DMS153 treated with DMSO at 0.1 percent for 48 hours (cell line): ENCODE measurements around the gene DIP2C.
"Not testable (repeated sequence)": the region's sequence is repeated elsewhere in the genome, so short reads cannot be mapped to it uniquely, and the experiment has no call there.

Experiments
- DNase-seq: peaks from one replicate; lab custom pipeline; 2025; ENCODE audit not compliant: unreplicated experiment; lab: John Stamatoyannopoulos, UW

Gene DIP2C

DNA sequence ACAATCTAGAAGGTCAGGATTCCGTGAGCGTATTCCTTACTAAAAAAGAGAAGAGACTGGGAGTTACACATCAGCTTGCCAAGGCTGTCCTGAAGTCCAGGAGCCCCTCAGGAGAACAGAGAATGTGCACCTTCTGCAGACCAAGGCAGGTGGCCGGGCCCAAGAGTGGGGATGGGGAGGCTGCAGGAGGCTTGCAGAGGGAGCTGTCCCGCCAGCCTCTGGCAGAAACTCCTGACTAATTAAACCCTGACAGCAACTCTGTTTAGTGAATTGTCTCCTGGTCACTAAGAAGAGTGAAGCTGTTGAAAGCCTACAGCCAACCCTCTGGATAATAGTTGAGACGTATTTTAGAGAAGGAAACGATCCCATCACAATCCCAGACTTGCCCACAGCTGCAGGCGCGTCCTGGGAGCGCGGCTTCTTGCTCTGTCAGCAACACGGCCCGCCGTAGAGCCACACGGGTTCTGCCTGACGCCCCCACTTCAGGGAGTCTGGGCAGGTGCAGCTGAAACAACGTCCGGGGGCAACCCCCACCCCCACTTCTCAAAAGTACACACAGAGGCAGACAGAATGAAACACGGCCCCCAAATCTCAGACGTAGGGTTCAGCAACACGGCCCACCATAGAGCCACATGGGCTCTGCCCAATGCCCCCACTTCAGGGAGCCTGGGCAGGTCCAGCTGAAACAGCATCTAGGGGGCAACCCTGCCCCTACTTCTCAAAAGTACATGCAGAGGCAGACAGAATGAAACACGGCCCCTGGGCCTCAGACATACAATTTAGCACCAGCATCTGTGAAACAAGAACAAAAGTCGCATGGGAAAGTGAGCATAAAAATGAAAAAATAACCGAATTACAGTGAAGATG is 45.2 kb downstream of the DIP2C start:
- no peak for DNase-seq

DNA sequence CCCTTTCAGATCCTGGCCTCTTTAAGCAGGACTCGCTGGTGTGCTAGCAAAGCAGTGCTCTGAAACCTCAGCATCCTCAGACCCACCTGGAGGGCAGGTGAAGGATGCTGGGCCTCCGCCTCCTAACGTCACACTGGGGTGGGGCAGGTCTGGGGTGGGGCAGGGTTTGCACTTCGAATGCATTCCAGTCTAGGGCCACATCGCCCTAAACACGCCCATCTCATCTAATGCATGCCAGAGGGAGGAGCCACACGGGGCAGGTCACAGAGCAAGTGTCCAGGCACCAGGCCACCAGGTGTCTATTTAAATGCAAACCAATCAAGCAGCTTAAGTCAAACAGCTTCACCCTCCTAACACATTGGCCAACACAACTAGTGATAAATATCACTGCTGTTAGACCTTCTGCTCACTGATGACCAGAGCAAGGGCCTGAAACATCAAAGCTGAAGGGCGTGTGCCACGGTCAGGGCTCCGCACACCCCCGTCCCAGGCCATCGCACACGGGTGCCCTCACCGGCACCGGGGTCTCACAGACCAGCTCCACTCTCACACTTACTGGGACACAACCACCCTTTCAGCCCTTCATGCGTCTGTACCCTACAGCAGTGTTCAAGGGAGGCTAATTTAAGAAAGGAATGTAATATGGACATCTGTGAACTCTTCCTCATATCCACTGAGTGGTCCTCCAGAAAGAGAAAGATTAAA is 47.1 kb downstream of the DIP2C start:
- DNase-seq = no peak

DNA sequence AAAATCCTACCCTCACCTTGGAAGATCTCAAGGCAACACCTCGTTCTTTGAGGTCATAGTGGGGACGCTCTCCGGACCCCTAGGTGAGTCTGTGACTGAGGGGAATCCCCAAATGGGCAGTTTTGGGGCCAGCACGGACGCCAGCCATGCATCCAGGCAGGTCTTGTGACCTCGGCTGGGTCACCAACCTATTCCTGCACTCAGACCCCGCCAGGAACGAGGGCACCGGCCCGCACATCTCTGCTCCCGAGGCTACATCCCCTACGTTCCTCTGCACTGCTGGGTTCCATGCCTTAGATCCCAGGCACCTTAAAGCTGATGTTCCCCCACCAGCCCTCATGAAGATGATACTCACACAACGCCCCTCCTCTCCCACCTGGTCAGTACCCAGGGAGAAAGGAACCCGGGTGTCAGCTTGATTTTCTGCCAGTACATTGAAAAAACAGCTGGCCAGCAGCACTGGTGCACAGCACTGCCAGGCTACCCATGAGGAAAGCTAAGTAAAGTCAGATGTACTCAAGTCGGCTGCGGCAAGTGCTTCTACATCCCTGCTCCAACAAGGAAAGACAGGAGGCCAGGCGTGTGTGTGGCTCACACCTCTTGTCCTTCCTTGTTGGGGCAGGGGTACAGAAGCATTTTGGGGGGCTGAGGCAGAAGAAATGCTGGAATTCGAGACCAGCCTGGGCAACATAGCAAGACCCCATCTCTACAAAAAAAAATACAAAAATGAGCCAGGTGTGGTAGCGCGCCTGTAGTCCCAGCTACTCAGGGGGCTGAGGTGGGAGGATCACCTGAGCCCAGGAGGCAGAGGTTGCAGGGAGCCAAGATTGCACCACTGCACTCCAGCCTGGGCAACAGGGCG is 48.1 kb downstream of the DIP2C start:
- DNase-seq = no peak

DNA sequence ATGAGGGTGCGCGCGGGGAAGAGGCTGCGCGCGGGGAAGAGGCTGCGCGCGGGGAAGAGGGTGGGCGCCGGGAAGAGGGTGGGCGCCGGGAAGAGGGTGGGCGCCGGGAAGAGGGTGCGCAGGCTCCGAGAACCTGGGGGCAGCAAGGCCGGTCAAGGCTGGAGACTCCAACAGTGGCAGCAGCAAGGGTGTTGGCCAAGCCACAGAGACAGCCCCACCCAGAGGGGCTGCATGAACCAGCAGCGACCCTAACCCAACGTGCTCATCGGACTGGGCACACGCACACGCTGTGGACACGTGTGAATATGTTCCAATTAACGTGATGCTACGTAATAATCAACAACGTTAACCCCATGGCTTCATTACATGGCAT is 48.8 kb downstream of the DIP2C start:
- no peak for DNase-seq

DNA sequence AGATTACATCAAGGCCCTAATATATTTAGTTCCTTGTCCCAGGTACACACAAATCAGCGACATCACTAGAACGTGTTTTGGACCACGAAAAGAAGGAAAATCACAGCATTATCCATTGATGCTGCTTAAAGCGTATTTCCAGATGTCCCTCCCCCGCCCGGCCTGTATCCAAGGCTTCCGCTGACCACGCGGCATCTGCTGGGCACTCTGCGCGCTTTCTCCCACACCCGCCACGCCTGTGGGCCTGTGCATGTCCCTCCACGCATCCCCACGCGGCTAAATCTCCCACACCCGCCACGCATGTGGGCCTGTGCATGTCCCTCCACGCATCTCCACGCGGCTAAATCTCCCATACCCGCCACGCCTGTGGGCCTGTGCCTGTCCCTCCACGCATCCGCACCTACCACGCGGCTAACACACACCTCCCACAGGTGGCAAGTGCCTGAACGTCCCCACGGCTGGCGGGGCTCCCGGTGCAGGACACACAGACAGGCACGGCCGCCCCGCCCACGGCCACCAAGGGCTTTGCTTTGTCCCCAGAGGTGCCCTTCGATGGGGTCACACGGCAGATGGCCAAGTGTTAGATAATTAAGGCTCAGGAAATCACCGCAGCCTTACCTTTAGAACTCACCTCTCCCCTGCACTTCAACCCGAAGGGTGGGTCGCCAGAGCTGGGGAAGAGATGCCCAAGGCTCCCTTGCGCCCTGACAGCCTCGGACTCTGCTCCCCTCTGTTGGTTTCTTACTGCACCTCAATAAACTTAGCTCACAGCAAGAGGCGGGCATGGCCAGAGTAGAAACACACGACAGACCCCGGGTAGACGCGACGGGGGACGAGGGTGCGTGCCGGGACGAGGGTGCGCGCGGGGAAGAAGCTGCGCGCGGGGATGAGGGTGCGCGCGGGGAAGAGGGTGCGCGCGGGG is 49.5 kb downstream of the DIP2C start:
- DNase-seq = no peak

DNA sequence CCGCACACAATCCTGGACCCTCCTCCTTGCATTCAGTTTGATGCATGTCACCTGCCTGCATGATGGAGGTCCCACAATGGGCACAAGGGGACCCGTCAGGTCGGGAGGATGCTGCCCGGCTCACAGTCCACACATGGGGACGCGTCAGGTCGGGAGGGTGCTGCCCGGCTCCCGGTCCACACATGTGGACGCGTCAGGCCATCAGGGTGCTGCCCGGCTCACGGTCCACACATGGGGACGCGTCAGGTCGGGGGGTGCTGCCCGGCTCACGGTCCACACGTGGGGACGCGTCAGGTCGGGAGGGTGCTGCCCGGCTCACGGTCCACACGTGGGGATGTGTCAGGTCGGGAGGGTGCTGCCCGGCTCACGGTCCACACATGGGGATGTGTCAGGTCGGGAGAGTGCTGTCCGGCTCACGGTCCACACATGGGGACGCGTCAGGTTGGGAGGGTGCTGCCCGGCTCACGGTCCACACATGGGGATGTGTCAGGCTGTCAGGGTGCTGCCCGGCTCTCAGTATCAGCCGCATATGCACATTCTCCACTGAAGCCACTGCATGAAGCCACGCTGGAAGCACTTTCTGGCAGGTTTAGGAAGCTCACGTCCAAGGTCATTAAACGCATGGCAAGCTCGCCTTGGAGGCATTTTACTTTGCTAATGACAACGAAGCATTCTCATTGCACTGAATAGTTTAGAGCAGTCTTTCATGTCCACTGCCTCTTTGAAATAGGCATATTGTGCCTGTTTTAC is 50.3 kb downstream of the DIP2C start:
- DNase-seq = no peak

DNA sequence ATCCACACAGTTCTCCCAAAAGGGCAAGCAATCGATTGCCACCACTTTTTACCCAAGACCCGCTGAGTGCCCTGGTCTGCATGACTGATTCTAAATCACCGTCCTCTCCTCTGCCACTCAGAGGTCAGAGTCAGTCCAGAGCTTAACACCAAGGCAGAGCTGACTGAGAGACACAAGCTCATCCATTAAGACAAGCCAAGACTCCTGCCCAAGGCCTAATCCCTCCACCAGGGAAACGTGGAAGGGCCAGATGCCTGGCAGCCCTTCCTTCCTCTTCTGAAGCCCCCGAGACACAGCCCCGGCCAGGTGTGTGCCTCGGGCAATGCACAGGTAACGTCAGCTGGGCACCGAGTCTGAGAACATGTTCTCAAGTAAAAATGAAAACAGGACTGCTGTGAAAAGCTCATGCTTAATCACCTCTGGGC is 51.7 kb downstream of the DIP2C start:
- no peak for DNase-seq

DNA sequence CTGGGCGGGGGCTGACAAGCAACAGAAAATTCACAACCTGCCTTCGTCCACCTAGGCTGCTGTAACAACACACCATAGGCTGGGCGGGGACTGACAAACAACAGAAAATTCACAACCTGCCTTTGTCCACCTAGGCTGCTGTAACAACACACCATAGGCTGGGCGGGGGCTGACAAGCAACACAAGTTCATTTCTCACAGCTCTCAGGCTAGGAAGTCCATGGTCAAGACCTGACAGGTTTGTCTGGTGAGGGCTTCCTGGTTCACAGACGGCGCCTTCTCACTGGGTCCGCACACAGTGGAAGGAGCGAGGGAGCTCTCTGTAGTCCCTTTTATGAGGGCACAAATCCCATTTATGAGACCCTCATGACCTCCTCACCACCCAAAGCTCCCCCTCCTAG is 52.2 kb downstream of the DIP2C start:
- DNase-seq = no peak

DNA sequence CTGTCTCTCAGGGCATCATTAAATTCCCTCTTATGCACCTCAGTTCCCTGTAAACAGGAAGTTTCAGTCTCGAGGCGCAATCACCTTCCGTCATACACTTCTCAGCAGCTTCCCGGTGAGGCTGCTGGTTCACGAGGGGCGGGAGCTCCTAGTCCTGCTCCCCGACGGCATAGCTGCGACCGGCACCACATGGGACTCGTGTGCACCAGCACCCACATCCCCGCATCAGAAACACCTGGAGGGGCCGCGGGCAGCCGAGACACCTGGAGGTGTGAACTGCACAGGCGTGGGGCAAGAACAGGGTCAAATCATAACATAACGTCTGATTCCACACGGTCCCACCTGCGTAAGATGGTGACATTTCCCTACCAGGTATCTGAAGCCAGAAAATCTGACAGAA is 52.7 kb downstream of the DIP2C start:
- DNase-seq = no peak

DNA sequence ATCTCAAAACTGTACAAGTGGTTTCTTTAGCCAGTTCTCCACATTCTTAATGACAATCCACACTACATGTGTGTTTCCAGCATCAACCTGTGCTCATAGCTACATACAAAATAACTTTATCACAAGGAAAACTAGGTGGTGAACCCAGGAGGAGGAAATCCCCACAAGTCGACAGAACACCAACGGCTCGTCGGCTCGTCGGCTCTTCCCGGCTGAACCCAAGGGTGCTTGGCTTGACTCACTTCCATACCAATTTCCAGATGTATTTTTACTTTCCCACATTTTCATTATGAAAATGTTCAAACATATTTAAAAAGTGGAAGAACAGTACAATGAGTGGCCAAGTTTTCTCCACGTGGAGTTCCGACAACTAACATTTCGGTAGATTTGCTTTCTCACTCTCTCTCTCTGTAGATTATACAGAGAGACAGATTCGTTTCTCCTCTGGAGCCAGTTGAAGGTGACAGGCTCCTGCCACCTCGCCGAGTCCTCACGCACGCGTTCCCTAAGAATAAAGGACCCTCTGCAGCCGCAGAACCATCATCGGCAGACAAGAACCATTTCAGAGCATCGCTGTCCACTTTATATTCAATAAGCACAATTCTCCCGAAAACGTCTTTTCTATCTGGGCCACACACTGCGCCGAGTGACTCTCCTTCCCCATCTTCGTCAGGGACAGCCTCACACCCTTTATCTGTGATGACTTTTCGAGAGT is 53.3 kb downstream of the DIP2C start:
- DNase-seq = no peak

DNA sequence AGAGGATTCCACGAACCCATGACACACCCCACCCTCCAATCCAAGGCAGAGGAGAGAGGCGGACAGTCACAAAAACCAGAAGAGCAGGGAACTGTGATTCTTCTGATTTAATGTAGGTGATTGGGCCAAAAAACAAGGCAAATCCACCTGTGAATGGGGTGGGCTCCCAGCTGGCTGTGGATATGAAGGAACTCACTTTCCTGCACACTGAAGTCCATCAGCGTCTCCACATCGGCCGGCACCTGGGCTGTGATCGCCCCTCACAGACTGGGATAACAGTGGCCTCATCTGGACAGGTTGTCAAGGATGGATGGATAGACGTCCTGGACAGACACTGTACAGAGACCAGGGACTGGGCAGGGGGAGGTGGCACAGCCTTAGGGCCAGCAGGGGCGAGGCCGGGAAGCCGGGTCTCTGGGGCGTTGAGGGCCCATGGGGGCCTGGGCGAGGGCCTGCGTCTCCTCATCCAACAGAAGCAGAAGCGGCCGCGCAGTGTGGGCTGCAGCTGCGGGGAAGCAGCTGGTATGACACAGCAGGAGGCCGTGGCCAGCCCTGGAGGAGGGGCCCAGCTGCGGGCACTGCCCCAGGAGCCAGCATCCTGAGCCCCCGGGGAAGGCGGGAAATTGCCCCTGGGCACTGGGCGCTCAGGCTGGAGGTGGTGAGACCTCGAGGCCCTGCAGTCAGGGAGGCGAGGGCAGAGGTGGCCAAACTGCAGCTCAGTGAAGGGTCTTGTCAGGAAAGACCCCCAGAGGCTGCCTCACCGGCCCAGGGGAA is 54.2 kb downstream of the DIP2C start:
- no peak for DNase-seq

DNA sequence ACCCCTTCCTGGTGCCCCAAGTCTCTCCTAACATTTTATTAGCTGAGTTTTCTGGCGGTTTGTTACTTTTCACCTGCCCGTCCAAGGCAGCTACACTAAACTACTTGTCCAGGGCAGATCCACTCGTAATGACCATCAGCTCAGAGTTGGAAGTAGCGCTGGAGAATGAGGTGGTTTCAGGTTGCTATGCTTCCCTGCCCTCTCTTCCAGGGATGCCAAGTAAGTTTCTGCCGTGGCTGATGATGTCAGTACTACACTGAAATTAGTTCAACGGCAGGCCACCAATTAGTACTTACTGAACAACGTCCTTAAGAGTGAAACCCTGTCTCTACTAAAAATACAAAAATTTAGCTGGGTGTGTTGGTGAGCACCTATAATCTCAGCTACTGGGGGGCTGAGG is 55.2 kb downstream of the DIP2C start:
- DNase-seq = no peak

DNA sequence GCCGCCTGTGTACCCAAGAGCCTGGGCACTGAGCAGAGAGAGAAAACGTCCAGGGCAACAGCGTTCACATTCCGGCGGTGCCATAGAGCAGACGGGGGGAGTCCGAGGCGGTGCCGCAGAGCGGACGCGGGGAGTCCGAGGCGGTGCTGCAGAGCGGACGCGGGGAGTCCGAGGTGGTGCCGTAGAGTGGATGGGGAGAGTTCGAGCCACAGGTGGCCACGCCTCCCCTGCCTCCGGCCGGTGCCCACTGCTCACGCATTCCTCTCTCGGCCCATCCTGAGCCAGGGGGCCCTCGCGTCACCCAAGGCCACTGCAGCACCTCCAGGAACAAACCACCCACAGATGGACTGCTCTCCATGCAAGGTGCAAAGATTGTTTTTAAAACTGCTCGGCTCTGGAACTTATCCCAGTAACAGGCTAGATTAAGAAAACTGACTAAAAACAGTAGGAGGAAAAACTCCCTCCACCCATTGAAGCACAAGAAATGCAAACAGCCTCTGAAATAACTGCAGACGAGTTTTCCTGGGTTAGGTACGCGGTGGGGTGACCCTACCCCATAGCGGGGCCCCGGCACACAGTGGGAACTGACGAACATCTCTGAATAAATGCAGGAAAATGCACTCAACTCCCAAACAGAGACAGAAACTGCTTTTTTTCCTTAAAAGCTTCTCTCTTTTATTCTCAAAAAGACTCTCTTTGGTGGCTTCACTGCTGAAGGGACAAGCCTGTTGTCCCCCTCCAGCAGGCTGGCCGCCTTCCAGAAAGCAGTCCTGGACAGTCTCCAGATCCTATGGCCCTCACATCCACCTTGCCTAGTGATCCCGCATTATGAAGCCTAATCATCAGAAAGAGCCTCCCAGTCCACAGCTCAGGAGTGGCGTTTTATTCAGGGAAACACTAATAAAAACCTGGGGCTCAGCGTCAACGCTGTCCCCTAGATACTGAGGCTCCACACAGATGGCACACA is 55.9 kb downstream of the DIP2C start:
- no peak for DNase-seq

DNA sequence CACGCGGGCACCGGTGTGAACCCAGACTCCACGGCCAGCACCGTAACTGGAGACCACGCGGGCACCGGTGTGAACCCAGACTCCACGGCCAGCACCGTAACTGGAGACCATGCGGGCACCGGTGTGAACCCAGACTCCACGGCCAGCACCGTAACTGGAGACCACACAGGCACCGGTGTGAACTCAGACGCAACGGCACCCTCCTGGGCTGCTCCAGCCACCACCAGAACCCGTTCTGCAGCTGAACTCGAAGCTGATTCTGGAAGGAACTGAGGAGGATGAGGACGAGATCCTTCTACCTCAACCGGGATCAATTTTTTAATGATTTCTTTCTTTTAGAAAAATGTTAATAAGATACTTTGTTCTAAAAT is 56.7 kb downstream of the DIP2C start:
- DNase-seq = not testable (repeated sequence)

DNA sequence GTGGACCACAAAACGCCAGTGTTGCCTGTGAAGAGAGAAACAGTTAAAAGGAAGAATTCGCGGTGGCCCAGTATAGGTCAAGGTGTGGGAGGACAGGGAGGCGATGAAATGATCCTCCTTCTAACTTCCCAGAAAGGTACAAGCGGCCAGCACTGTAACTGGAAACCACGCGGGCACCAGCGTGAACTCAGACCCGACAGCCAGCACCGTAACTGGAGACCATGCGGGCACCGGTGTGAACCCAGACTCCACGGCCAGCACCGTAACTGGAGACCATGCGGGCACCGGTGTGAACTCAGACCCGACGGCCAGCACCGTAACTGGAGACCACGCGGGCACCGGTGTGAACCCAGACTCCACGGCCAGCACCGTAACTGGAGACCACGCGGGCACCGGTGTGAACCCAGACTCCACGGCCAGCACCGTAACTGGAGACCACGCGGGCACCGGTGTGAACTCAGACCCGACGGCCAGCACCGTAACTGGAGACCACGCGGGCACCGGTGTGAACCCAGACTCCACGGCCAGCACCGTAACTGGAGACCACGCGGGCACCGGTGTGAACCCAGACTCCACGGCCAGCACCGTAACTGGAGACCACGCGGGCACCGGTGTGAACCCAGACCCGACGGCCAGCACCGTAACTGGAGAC is 57.2 kb downstream of the DIP2C start:
- not testable (repeated sequence) for DNase-seq

DNA sequence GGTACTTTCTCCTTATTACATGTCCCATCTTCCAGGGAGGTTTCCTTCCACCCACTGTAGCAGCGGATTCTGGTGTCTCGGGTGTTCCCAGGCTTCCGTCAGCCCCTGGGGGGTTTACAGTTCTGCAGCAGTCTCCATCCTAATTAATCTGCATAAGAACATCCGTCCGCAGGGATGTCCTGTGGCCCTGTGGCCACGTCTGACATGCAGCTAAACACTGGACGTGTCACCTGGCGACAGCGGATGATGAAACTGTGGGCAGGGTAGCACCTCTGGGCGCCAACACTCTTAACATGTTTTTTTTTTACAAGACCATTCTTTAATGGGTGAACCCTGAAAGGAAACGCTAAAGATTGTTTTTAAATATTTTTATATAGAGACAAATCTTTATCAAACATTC is 58.2 kb downstream of the DIP2C start:
- DNase-seq = no peak

DNA sequence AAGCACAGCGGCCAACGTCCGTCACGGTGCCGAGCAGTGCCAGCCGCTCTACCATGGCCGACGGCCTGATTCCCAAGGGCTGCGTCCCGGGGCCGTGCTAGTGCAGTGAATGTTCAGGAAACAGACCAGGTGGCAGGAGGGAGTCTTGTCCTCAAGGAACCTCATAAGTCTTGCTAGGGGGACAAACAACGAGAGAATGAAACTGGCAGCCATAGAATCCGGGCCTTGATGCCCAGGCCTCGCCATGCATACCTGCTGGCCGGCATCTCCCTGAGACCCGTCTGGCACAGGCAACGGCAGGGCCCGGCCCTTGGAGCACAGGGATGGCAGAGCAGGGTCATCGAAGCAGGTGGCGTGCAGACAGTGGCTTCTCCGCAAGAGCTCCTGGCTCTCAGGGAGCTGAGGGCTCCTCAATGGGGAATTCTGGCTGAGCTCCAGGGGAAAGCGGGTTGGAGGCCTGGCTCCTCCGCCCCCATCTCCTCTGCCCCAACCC is 58.8 kb downstream of the DIP2C start:
- DNase-seq = no peak
